ENCODE data around the gene CTBP2.

- TF ChIP-seq STAT1 (conservative IDR thresholded peaks at IDR 0.05) (no peak), USF2 (IDR thresholded peaks at IDR 0.05; ENCODE audit: borderline replicate concordance, low read depth, low read length) (no peak)
- TF ChIP-seq, protein P1, sequence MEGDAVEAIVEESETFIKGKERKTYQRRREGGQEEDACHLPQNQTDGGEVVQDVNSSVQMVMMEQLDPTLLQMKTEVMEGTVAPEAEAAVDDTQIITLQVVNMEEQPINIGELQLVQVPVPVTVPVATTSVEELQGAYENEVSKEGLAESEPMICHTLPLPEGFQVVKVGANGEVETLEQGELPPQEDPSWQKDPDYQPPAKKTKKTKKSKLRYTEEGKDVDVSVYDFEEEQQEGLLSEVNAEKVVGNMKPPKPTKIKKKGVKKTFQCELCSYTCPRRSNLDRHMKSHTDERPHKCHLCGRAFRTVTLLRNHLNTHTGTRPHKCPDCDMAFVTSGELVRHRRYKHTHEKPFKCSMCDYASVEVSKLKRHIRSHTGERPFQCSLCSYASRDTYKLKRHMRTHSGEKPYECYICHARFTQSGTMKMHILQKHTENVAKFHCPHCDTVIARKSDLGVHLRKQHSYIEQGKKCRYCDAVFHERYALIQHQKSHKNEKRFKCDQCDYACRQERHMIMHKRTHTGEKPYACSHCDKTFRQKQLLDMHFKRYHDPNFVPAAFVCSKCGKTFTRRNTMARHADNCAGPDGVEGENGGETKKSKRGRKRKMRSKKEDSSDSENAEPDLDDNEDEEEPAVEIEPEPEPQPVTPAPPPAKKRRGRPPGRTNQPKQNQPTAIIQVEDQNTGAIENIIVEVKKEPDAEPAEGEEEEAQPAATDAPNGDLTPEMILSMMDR (IDR thresholded peaks at IDR 0.05 in 2 of 3, conservative IDR thresholded peaks at IDR 0.05 in 1 of 3; ENCODE audit: control insufficient read depth in 2 of 3, extremely low read depth in 1 of 3, insufficient read depth in 1 of 3, low read depth in 3 of 3, low read length in 3 of 3) = no peak
Measured at GRCh38 chr10:125095228-125095627, 65.1 kb downstream of the CTBP2 start.

All from GM12878 (cell line).